HCT116 (cell line): ENCODE measurements around the gene MAL. TPM values are rescaled to one million over a fixed set of nuclear protein-coding genes. Genes with fewer than 3 reads are reported as not detected.

Experiments
- ATAC-seq: fragments of 200-7000 bp; cut with Tn5 transposase; 2 replicates; pipeline ENCODE4 v1.9.1; 2020; ENCODE audit warnings: mild to moderate bottlenecking, moderate library complexity
- BruUV-seq: library from RNA; stranded (reverse); fragments of 400-500 nt; replicated peaks from 2 replicates; lab custom pipeline; 2021; lab: Mats Ljungman, UMichigan
- CTCF ChIA-PET: fragments of 300-600 bp; sonication (Branson Sonifier 250); formaldehyde crosslinking; loops from one replicate; lab custom pipeline; 2021; ENCODE audit warnings: antibody characterized with exemption; lab: Charles Lee
- POLR2A ChIA-PET: fragments of 300-600, 350-600 bp; sonication (Branson Sonifier 250); formaldehyde crosslinking; loops from one replicate; lab custom pipeline; 2021; ENCODE audit warnings: antibody characterized with exemption; lab: Charles Lee
- RAD21 ChIA-PET, 2 experiments: fragments of 300-600 bp; sonication (Branson Sonifier 250); formaldehyde crosslinking; loops; one replicate each; lab custom pipeline; 2023; ENCODE audit warnings: low total read pairs in 2 of 2; ENCODE audit not compliant: uncharacterized antibody in 2 of 2, unreplicated experiment in 2 of 2, low non-redundant PET in 1 of 2; lab: Charles Lee
- DNase-seq: peaks from one replicate; pipeline ENCODE4 v3.0.0-alpha.2; 2010; ENCODE audit warnings: low read depth, low spot score
- H2AFZ ChIP-seq: fragments of 200-600 bp; shearing (Covaris generic), sonication (generic); 2 replicates; pipeline ENCODE4 v1.6.1; 2017; ENCODE audit warnings: low read depth, mixed run types, mixed read lengths, antibody characterized with exemption, low read length; ENCODE audit not compliant: poor library complexity, severe bottlenecking
- H3K27ac ChIP-seq: 2 replicates; pipeline ENCODE4 v1.5.1; 2012; ENCODE audit warnings: low read depth, low read length
- H3K27me3 ChIP-seq: fragments of 200-600 bp; sonication (generic); 2 replicates; pipeline ENCODE4 v1.6.1; 2016; ENCODE audit warnings: mixed run types, low read length, mixed read lengths; ENCODE audit not compliant: insufficient read depth
- H3K36me3 ChIP-seq, 2 experiments: fragments of 200-500 bp in 1 of 2; fragments of 200-600 bp in 1 of 2; sonication (Bioruptor generic) in 1 of 2; sonication (generic) in 1 of 2; 2 replicates each; pipeline versions ENCODE4 v1.5.1 to v1.6.1; 2014 to 2016; ENCODE audit warnings: low read length in 2 of 2, inconsistent platforms in 1 of 2, mixed read lengths in 1 of 2, mixed run types in 1 of 2; ENCODE audit not compliant: insufficient read depth in 2 of 2, control insufficient read depth in 1 of 2
- H3K4me1 ChIP-seq, 2 experiments: fragments of 200-600 bp in 1 of 2; sonication (generic) in 1 of 2; 2 replicates each; pipeline versions ENCODE4 v1.5.1 to v1.6.1; 2012 to 2017; ENCODE audit warnings: low read length in 2 of 2, inconsistent platforms in 1 of 2, mild to moderate bottlenecking in 1 of 2, mixed read lengths in 1 of 2, mixed run types in 1 of 2, moderate library complexity in 1 of 2; ENCODE audit not compliant: insufficient read depth in 2 of 2, control insufficient read depth in 1 of 2
- H3K4me2 ChIP-seq: fragments of 200-600 bp; sonication (generic); 2 replicates; pipeline ENCODE4 v1.6.1; 2017; ENCODE audit warnings: mixed run types, low read length, mixed read lengths
- H3K4me3 ChIP-seq, 2 experiments: fragments of 200-600 bp in 1 of 2; sonication (generic) in 1 of 2; replicated peaks in 1 of 2; 2 replicates each; pipeline ENCODE4 v1.5.1; 2011 to 2016; ENCODE audit warnings: low read length in 2 of 2, control low read depth in 1 of 2, low read depth in 1 of 2, mild to moderate bottlenecking in 1 of 2, mixed read lengths in 1 of 2, mixed run types in 1 of 2
- H3K79me2 ChIP-seq: fragments of 200-600 bp; sonication (generic); 2 replicates; pipeline ENCODE4 v1.6.1; 2017; ENCODE audit warnings: mild to moderate bottlenecking, mixed run types, low read length, moderate library complexity, mixed read lengths; ENCODE audit not compliant: insufficient read depth
- H3K9ac ChIP-seq: fragments of 200-600 bp; sonication (generic); 2 replicates; pipeline ENCODE4 v1.6.1; 2016; ENCODE audit warnings: low read length, mixed read lengths
- H3K9me2 ChIP-seq: fragments of 200-600 bp; sonication (generic), shearing (Covaris generic); 2 replicates; pipeline ENCODE4 v1.6.1; 2017; ENCODE audit warnings: mixed run types, mild to moderate bottlenecking, moderate library complexity; ENCODE audit not compliant: insufficient read depth
- H3K9me3 ChIP-seq, 2 experiments: fragments of 200-500 bp in 1 of 2; fragments of 200-600 bp in 1 of 2; sonication (Bioruptor generic) in 1 of 2; sonication (generic) in 1 of 2; 2 replicates each; pipeline ENCODE4 v1.6.1; 2014 to 2017; ENCODE audit warnings: low read length in 2 of 2, mixed read lengths in 2 of 2, inconsistent platforms in 1 of 2, low read depth in 1 of 2, mild to moderate bottlenecking in 1 of 2, mixed run types in 1 of 2, moderate library complexity in 1 of 2; ENCODE audit not compliant: control insufficient read depth in 1 of 2, insufficient read depth in 1 of 2
- H4K20me1 ChIP-seq: fragments of 200-600 bp; sonication (generic), shearing (Covaris generic); 2 replicates; pipeline ENCODE4 v1.6.1; 2017; ENCODE audit warnings: mixed run types, mild to moderate bottlenecking, moderate library complexity; ENCODE audit not compliant: insufficient read depth
- ATF3 ChIP-seq: IDR thresholded peaks from 2 replicates; pipeline ENCODE4 v1.6.1; 2012
- CBX3 ChIP-seq: IDR thresholded peaks from 2 replicates; pipeline ENCODE4 v1.6.1; 2012; ENCODE audit warnings: low read depth
- CEBPB ChIP-seq: IDR thresholded peaks from 2 replicates; pipeline ENCODE4 v1.6.1; 2012; ENCODE audit warnings: low read depth
- CTCF ChIP-seq, 3 experiments: fragments of 200-600 bp in 1 of 3; sonication (generic) in 1 of 3; IDR thresholded peaks in 2 of 3; conservative IDR thresholded peaks in 1 of 3; 2 replicates each; pipeline ENCODE4 v1.5.1; 2012 to 2017; ENCODE audit warnings: low read depth in 2 of 3, low read length in 2 of 3, antibody characterized with exemption in 1 of 3, borderline replicate concordance in 1 of 3, control low read depth in 1 of 3, mild to moderate bottlenecking in 1 of 3, mixed read lengths in 1 of 3, mixed run types in 1 of 3, moderate library complexity in 1 of 3; ENCODE audit not compliant: insufficient read depth in 1 of 3
- EZH2 ChIP-seq: fragments of 200-600 bp; sonication (generic); IDR thresholded peaks from 2 replicates; pipeline ENCODE4 v1.6.1; 2017; ENCODE audit warnings: antibody characterized with exemption, mixed run types
- EZH2phosphoT487 ChIP-seq: fragments of 200-600 bp; IDR thresholded peaks from 2 replicates; pipeline ENCODE4 v1.6.1; 2018; ENCODE audit warnings: antibody characterized with exemption, borderline replicate concordance
- FOSL1 ChIP-seq: IDR thresholded peaks from 2 replicates; pipeline ENCODE4 v1.6.1; 2012; ENCODE audit warnings: low read depth
- JUND ChIP-seq: IDR thresholded peaks from 2 replicates; pipeline ENCODE4 v1.6.1; 2012
- MAX ChIP-seq: IDR thresholded peaks from 2 replicates; pipeline ENCODE4 v1.6.1; 2012
- POLR2AphosphoS5 ChIP-seq: IDR thresholded peaks from 2 replicates; pipeline ENCODE4 v1.6.1; 2011; ENCODE audit warnings: mild to moderate bottlenecking, low read depth, low read length, moderate library complexity
- REST ChIP-seq: IDR thresholded peaks from 2 replicates; pipeline ENCODE4 v1.6.1; 2012; ENCODE audit warnings: low read depth
- SIN3A ChIP-seq: IDR thresholded peaks from 2 replicates; pipeline ENCODE4 v1.6.1; 2012; ENCODE audit warnings: low read depth
- SP1 ChIP-seq: IDR thresholded peaks from 2 replicates; pipeline ENCODE4 v1.6.1; 2012; ENCODE audit warnings: low read depth
- SRF ChIP-seq: IDR thresholded peaks from 2 replicates; pipeline ENCODE4 v1.6.1; 2012; ENCODE audit warnings: low read depth
- ZFX ChIP-seq: fragments of 450-650 bp; IDR thresholded peaks from 2 replicates; pipeline ENCODE4 v1.6.1; 2017
- intact Hi-C: fragments of 100-400 bp; cut with micrococcal nuclease; formaldehyde crosslinking; loops from 2 replicates; pipeline ENCODE4 v1.10.0; 2022
- total RNA-seq: library from RNA; stranded (reverse); gene quantifications from one replicate; pipeline ENCODE4 v1.2.1, GENCODE V29; 2021; ENCODE audit not compliant: unreplicated experiment

The MAL gene
- total RNA-seq, 1 experiment from 2014 or later: not detected

GRCh38 chr2:95007822-95008221 is 17.7 kb upstream of the MAL start:
- intact Hi-C loops: no loop called here
- Histone ChIP-seq H3K9ac (no peak overlapping the region), H3K4me1 (no peaks in the 10 kb centered on the region), H2AFZ (no peak overlapping the region), H3K4me3 (no peak overlapping the region), H3K4me2 (no peak overlapping the region), H4K20me1 (no peaks in the 10 kb centered on the region), H3K27me3 (no peaks in the 10 kb centered on the region), H3K36me3 (no peaks in the 10 kb centered on the region), H3K27ac (no peak overlapping the region), H3K9me2 (no peaks in the 10 kb centered on the region), H3K9me3 (no peaks in the 10 kb centered on the region), H3K79me2 (no peaks in the 10 kb centered on the region)
- CTCF ChIA-PET: no interaction called here
- RAD21 ChIA-PET: no interaction called here
- ATAC-seq: no peak
- BruUV-seq: no TSS peak
- no peak for TF ChIP-seq EZH2phosphoT487
- no peak for TF ChIP-seq EZH2
- no peak for TF ChIP-seq ATF3
- no peak for TF ChIP-seq JUND
- TF ChIP-seq MAX: no peak
- no peak for TF ChIP-seq SP1
- TF ChIP-seq CTCF (IDR thresholded peaks at IDR 0.05 in 2 of 3, conservative IDR thresholded peaks at IDR 0.05 in 1 of 3; ENCODE audit: borderline replicate concordance in 1 of 3, insufficient read depth in 1 of 3, low read depth in 2 of 3, low read length in 2 of 3): no peak
- no peak for TF ChIP-seq POLR2AphosphoS5
- TF ChIP-seq SIN3A: no peak
- TF ChIP-seq REST: no peak
- TF ChIP-seq FOSL1: no peak
- no peak for TF ChIP-seq SRF
- no peak for TF ChIP-seq ZFX
- no peak for TF ChIP-seq CBX3
- TF ChIP-seq CEBPB: no peak
- POLR2A ChIA-PET: no interaction called here
- no peak for DNase-seq
